RWPE2 (cell line): ENCODE results near the gene HPS1.
A peak's percentile ranks its signal among the peaks of the same experiment; 100 is the strongest.

ENCODE experiments used
- ATAC-seq: fragments of 200-7000 bp; cut with Tn5 transposase; 3 replicates; pipeline ENCODE4 v1.9.1; 2021; ENCODE audit warnings: low read depth
- DNase-seq: peaks from one replicate; pipeline ENCODE4 v3.0.0-alpha.2; 2020; ENCODE audit warnings: low spot score
- H3K27ac ChIP-seq: fragments of 450-650 bp; 2 replicates; pipeline ENCODE4 v1.5.1; 2017; ENCODE audit warnings: mild to moderate bottlenecking; ENCODE audit not compliant: poor library complexity, severe bottlenecking
- H3K27me3 ChIP-seq: fragments of 250-450 bp; sonication (Bioruptor Pico); 2 replicates; pipeline ENCODE4 v1.5.1; 2021; ENCODE audit warnings: mild to moderate bottlenecking, moderate library complexity; ENCODE audit not compliant: insufficient read depth, poor library complexity, severe bottlenecking
- H3K36me3 ChIP-seq: fragments of 250-450 bp; sonication (Bioruptor Pico); 2 replicates; pipeline ENCODE4 v1.5.1; 2020; ENCODE audit warnings: low read depth, mild to moderate bottlenecking, moderate library complexity
- H3K4me1 ChIP-seq: fragments of 250-450 bp; sonication (Bioruptor Pico); 2 replicates; pipeline ENCODE4 v1.5.1; 2021; ENCODE audit warnings: mild to moderate bottlenecking, moderate library complexity; ENCODE audit not compliant: insufficient read depth, poor library complexity, severe bottlenecking
- H3K4me3 ChIP-seq: fragments of 250-450 bp; sonication (Bioruptor Pico); 2 replicates; pipeline ENCODE4 v1.5.1; 2021; ENCODE audit warnings: mild to moderate bottlenecking, moderate library complexity; ENCODE audit not compliant: severe bottlenecking
- H3K9me3 ChIP-seq: fragments of 250-450 bp; sonication (Bioruptor Pico); 2 replicates; pipeline ENCODE4 v1.5.1; 2021; ENCODE audit warnings: mild to moderate bottlenecking, moderate library complexity; ENCODE audit not compliant: severe bottlenecking
- CTCF ChIP-seq: fragments of 450-650 bp; IDR thresholded peaks from one replicate; pipeline ENCODE4 v1.5.1; 2017; ENCODE audit warnings: mild to moderate bottlenecking, moderate library complexity; ENCODE audit not compliant: poor library complexity, severe bottlenecking

HPS1 gene

GRCh38 chr10:98433881-98434732 is 12.6 kb downstream of the HPS1 start:
- H3K4me3 ChIP-seq: no peak overlapping the region
- H3K27ac ChIP-seq: no peak overlapping the region
- DNase-seq (no peak), ATAC-seq (peak; percentile 27; the same call in 1 of the 3 replicates)
- H3K36me3 ChIP-seq: peaks cover 13% of the 10 kb centered on the region
- no peaks in the 10 kb centered on the region for H3K4me1 ChIP-seq
- no peaks in the 10 kb centered on the region for H3K27me3 ChIP-seq
- TF ChIP-seq CTCF: no peak
- H3K9me3 ChIP-seq: no peaks in the 10 kb centered on the region

GRCh38 chr10:98433371-98433770 is 13.4 kb downstream of the HPS1 start:
- TF ChIP-seq CTCF: no peak
- DNase-seq (no peak), ATAC-seq (no peak)
- no peak overlapping the region for H3K27ac ChIP-seq
- no peaks in the 10 kb centered on the region for H3K9me3 ChIP-seq
- H3K27me3 ChIP-seq: no peaks in the 10 kb centered on the region
- peaks cover 13% of the 10 kb centered on the region for H3K36me3 ChIP-seq
- H3K4me3 ChIP-seq: no peak overlapping the region
- no peaks in the 10 kb centered on the region for H3K4me1 ChIP-seq

GRCh38 chr10:98432330-98432729 is 14.4 kb downstream of the HPS1 start:
- ATAC-seq: no peak
- no peaks in the 10 kb centered on the region for H3K4me1 ChIP-seq
- peaks cover 13% of the 10 kb centered on the region for H3K36me3 ChIP-seq
- H3K27ac ChIP-seq: no peak overlapping the region
- no peak for DNase-seq
- no peak overlapping the region for H3K4me3 ChIP-seq
- H3K27me3 ChIP-seq: no peaks in the 10 kb centered on the region
- no peaks in the 10 kb centered on the region for H3K9me3 ChIP-seq
- no peak for TF ChIP-seq CTCF

GRCh38 chr10:98431016-98431415 is 15.7 kb downstream of the HPS1 start:
- TF ChIP-seq CTCF: no peak
- Histone ChIP-seq H3K4me1 (no peaks in the 10 kb centered on the region), H3K27ac (no peak overlapping the region), H3K27me3 (no peaks in the 10 kb centered on the region), H3K9me3 (no peaks in the 10 kb centered on the region), H3K4me3 (no peak overlapping the region), H3K36me3 (peaks cover 13% of the 10 kb centered on the region)
- DNase-seq (no peak), ATAC-seq (no peak)

GRCh38 chr10:98430427-98430826 is 16.3 kb downstream of the HPS1 start:
- Histone ChIP-seq H3K27ac (no peak overlapping the region), H3K36me3 (peaks cover 13% of the 10 kb centered on the region), H3K4me3 (no peak overlapping the region), H3K4me1 (no peaks in the 10 kb centered on the region), H3K27me3 (no peaks in the 10 kb centered on the region), H3K9me3 (no peaks in the 10 kb centered on the region)
- no peak for TF ChIP-seq CTCF
- DNase-seq (no peak), ATAC-seq (no peak)
